GM18858 (cell line): Measurements from ENCODE around the gene C3.

ENCODE experiments used
- ATAC-seq: cut with Tn5 transposase; IDR thresholded peaks from one replicate; pipeline ENCODE4 v1.9.1; 2021; ENCODE audit not compliant: unreplicated experiment

Gene C3

DNA sequence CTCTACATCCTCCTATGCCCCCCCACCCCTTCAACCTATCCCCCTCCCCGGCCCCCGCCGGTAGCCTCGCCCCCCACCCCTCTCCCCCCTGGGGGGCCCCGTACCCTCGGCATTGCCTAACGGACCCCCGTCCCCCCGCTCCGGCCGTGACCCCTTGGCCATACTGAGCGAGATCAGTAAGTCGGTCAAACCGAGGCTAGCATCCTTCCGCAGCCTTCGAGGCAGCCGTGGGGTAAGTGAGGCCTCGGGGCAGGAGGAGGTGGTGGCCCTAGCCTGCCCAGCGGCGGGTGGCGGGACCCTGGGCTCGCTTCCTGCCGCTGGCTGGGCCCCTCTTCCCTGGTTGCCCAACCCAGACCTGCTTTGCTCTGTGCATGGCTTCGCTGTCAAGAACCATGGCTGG is 25.5 kb upstream of the C3 start:
- ATAC-seq = no peak

GRCh38 chr19:6744381-6745301 is 24.2 kb upstream of the C3 start:
- ATAC-seq = no peak

GRCh38 chr19:6743714-6744380 is 23.4 kb upstream of the C3 start:
- no peak for ATAC-seq

GRCh38 chr19:6743066-6743465 is 22.6 kb upstream of the C3 start:
- no peak for ATAC-seq

GRCh38 chr19:6740589-6741343 is 20.3 kb upstream of the C3 start:
- ATAC-seq = no peak

- no peak for ATAC-seq
Observed at GRCh38 chr19:6739883-6740588, 19.6 kb upstream of the C3 start.

DNA sequence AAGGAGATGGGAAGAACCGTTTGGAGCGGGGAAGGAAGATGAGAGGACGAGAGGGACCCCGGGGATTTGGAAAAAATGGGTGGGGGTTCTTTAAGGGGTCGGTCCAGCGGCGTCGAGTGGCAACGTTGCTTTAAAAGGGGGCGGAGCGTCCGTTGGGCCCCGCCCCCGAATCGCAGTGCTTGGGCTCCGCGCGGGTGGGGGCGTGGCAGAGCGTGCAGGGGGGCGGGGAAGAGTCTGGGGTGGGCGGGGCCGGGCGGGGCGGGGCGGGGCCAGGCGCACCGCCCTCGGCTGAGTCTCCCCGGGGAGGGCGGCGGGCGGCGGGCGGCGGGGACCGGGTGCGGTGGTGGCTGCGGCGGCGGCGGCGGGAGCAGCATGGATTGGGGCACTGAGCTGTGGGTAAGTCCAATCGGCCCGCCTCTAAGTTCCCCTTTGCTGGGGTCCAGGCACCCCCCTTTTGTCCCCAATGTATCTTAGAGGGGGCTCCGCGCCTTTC is 19.0 kb upstream of the C3 start, which contains the start of gene TRIP10:
Gene TRIP10, plus strand, starts transcription at position 291 of the 493 bp plus-strand sequence. Its CDS starts 82 bp downstream, at position 373.
- no peak for ATAC-seq

- ATAC-seq = no peak
Observed at GRCh38 chr19:6738787-6739389, 18.4 kb upstream of the C3 start.

- no peak for ATAC-seq
Observed at GRCh38 chr19:6737873-6738786, 17.7 kb upstream of the C3 start.

- peak; percentile 39 for ATAC-seq
Observed at GRCh38 chr19:6737284-6737872, 16.9 kb upstream of the C3 start, which contains the start of gene GPR108. TSS of gene GPR108 (minus strand) at chr19:6737580. CDS start at chr19:6737576, 4 bp downstream.

- no peak for ATAC-seq
Observed at GRCh38 chr19:6736917-6737283, 16.4 kb upstream of the C3 start.

DNA sequence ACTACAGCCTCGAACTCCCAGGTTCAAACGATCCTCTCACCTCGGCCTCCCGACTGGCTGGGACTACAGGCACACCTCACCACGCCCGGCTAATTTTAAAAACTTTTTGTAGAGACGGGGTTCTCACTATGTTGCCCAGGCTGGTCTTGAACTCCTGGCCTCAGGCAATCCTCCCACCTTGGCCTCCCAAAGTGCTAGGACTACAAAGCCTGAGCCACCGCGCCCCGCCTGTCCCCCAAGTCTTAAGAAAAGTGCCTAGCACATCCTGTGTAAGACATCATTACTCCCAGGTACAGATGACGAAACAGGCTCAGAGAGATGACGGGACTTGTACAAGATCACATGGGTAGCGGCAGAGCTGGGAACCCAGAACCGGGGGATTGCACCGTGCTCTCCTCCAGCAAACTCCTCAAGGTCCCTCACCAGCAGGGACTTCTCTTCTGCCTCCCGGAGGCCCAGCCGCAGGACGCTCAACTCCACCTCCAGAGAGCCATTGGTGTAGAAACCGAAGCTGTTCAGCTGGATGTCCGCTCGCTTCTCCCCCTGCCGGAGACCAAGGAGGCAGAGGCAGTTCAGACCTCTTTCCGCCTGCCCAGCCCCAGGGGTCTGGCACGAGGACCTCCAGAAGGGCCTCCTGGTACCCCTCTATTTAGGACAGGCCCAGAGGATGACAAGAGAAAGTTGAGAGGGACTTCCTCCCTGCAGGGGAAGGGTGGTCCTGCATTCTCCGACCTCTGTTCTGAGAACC is 15.9 kb upstream of the C3 start:
- no peak for ATAC-seq

DNA sequence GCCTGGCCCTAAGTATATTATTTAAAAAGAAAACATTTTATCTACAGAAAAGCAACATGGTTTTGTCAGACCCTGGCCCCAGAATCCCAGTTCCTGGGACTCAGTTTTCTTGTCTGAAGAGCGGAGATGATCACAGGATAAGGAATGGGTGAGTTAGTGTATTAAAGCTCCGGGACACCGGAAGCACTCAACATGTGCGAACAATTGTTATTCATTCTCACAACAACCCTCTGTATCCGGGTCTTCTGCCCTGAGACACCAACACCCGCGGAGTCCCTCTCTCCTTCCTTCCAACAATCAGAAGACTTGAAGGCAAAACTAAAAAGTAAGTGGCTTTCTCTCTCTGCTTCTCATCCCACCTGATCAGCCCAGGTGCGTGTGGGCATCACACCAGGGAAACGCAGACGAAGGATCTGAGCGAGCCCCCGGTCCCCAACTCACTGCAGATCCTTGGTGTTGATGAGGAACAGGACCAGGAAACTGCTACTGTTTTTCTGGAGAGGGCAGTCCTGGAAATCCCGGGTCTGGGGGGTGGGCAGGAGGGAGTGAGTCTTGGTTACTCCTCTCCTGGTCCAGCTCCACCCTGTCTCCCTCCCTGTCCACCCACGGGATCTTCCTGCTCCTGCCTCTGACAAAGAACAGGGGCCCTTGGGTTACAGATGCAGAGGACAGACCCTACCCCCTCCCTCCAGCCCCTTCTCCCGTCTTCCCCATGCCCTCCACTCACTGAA is 14.9 kb upstream of the C3 start:
- no peak for ATAC-seq

DNA sequence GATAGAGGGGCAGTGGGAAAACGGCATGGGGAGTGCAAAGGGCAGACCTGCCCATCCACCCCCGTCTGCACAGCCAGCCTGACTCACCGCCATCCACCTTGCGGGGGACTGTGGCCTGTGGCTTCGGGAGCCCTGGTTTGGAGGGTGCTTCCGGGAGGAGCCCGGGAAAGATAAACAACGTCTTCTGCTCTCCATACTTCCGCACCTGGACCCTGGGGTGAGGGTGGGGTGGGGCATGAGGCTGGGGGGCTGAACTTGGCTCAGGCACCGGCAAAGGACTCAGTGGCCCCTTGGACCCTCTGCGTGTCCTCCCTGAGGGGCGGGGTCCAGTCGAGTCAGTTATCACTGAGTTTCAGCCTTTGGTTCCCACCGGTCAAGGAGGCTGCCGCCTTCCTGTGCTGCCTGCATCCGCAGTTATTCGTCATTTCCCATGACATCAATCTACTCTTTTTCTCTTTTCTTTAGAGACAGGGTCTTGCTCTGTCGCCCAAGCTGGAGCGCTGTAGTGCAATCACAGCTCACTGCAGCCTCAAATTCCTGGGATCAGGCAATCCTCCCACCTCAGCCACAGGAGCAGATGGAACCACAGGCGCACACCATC is 13.7 kb upstream of the C3 start:
- no peak for ATAC-seq

DNA sequence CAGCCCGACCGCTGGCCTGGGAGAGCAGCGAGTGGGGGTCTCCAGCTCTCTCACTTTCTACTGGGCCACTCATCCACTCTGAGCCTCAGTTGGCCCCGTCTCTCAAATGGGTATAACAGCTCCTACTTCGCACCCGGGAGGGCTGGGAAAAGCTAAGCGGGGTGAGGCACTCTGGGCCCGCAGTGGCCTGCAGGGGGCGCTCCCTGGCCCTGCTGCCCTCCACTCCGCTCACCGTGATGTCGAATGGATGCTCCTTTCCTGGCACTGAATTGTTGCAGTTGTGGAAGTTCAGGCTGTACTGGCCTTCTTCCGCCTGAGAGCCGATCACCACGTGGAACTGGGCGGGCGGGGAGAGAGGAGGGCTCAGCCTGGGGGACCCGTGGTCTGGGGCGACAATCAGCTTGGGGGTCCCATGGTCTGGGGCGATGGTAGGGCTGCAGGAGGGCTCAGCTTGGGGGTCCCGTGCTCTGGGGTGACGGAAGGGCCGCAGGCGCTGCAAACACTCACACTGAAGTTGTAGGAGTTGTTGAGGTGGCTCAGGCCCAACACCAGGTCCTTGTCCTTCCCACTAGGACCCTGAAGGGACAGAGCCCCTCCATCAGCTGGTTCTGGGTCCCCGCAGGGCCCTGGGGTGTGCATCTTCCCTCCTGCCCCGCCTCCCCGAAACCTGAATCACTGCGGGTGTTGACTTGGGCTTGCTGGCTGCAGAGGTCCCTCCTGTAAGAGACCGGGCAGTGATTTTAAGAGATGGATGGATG is 13.1 kb upstream of the C3 start:
- no peak for ATAC-seq

GRCh38 chr19:6732803-6733337 is 12.4 kb upstream of the C3 start:
- no peak for ATAC-seq
